Stimulated activated naive B cell treated with anti-CD40 and anti-IgM and Interleukin-4, amounts not matched to agents 10 μg/mL and 1 μg/mL and 100 μg/mL, for 72 hours (primary cell): ENCODE results near the gene RAB13.

ENCODE experiments used
- ATAC-seq, 2 donors: fragments of 150-1000 bp; cut with Tn5 transposase; replicated peaks; 2 replicates each; pipeline ENCODE4 v1.10.0; 2021; ENCODE audit warnings: moderate library complexity in 1 of 2
- DNase-seq: peaks from one replicate; pipeline ENCODE4 v3.0.0; 2021
- H3K27ac Mint-ChIP-seq: one replicate; pipeline ENCODE4 v1.8.0; 2022; ENCODE audit warnings: mild to moderate bottlenecking, mixed read lengths
- H3K27me3 Mint-ChIP-seq, 2 donors: one replicate each; pipeline ENCODE4 v1.8.0; 2022; ENCODE audit warnings: mixed read lengths in 2 of 2
- H3K36me3 Mint-ChIP-seq, 2 donors: one replicate each; pipeline ENCODE4 v1.8.0; 2022; ENCODE audit warnings: mixed read lengths in 2 of 2, mild to moderate bottlenecking in 1 of 2
- H3K4me1 Mint-ChIP-seq, 2 donors: one replicate each; pipeline ENCODE4 v1.8.0; 2022; ENCODE audit warnings: mixed read lengths in 2 of 2, mild to moderate bottlenecking in 1 of 2
- H3K4me3 Mint-ChIP-seq, 2 donors: one replicate each; pipeline ENCODE4 v1.8.0; 2022; ENCODE audit warnings: mild to moderate bottlenecking in 2 of 2, mixed read lengths in 2 of 2, moderate library complexity in 1 of 2
- H3K9me3 Mint-ChIP-seq, 2 donors: one replicate each; pipeline ENCODE4 v1.8.0; 2022; ENCODE audit warnings: mixed read lengths in 2 of 2, mild to moderate bottlenecking in 1 of 2

The RAB13 gene

GRCh38 chr1:153940756-153941155 is 45.4 kb downstream of the RAB13 start:
- Mint-ChIP-seq H3K4me1 (peaks cover 42 to 58% of the 10 kb centered on the region in 2 donors), H3K27me3 (no peaks in the 10 kb centered on the region), H3K9me3 (no peaks in the 10 kb centered on the region), H3K36me3 (peaks cover 72 to 88% of the 10 kb centered on the region in 2 donors), H3K27ac (peak overlapping the region; percentile 72), H3K4me3 (no peak overlapping the region)
- no peak for ATAC-seq
- no peak for DNase-seq

GRCh38 chr1:153939476-153939875 is 46.7 kb downstream of the RAB13 start:
- Mint-ChIP-seq H3K36me3 (peaks cover 67 to 81% of the 10 kb centered on the region in 2 donors), H3K27ac (no peak overlapping the region), H3K4me1 (peaks cover 36 to 51% of the 10 kb centered on the region in 2 donors), H3K27me3 (no peaks in the 10 kb centered on the region), H3K9me3 (no peaks in the 10 kb centered on the region), H3K4me3 (no peak overlapping the region)
- ATAC-seq (no peak), DNase-seq (no peak)

GRCh38 chr1:153938996-153939395 is 47.1 kb downstream of the RAB13 start:
- Mint-ChIP-seq H3K27ac (no peak overlapping the region), H3K9me3 (no peaks in the 10 kb centered on the region), H3K4me3 (no peak overlapping the region), H3K27me3 (no peaks in the 10 kb centered on the region), H3K36me3 (peaks cover 66 to 79% of the 10 kb centered on the region in 2 donors), H3K4me1 (peaks cover 36 to 48% of the 10 kb centered on the region in 2 donors)
- DNase-seq = no peak
- no peak for ATAC-seq

- Mint-ChIP-seq H3K4me1 (peaks cover 22 to 36% of the 10 kb centered on the region in 2 donors), H3K4me3 (no peak overlapping the region), H3K27ac (peak overlapping the region; percentile 59), H3K9me3 (no peaks in the 10 kb centered on the region), H3K36me3 (peaks cover 61 to 75% of the 10 kb centered on the region in 2 donors), H3K27me3 (no peaks in the 10 kb centered on the region)
- DNase-seq (no peak), ATAC-seq (no peak)
Measured at GRCh38 chr1:153937331-153937730, 48.8 kb downstream of the RAB13 start.

GRCh38 chr1:153936011-153936802 is 49.9 kb downstream of the RAB13 start:
- H3K27me3 Mint-ChIP-seq = no peaks in the 10 kb centered on the region
- H3K36me3 Mint-ChIP-seq = peaks cover 64 to 72% of the 10 kb centered on the region in 2 donors
- H3K9me3 Mint-ChIP-seq = no peaks in the 10 kb centered on the region
- ATAC-seq = no peak
- peak overlapping the region; percentile 76 for H3K27ac Mint-ChIP-seq
- DNase-seq = no peak
- H3K4me3 Mint-ChIP-seq = no peak overlapping the region
- H3K4me1 Mint-ChIP-seq = peaks cover 18 to 38% of the 10 kb centered on the region in 2 donors

- H3K27me3 Mint-ChIP-seq = no peaks in the 10 kb centered on the region
- no peaks in the 10 kb centered on the region for H3K9me3 Mint-ChIP-seq
- ATAC-seq (no peak), DNase-seq (no peak)
- peaks cover 13 to 26% of the 10 kb centered on the region in 2 donors for H3K4me1 Mint-ChIP-seq
- H3K36me3 Mint-ChIP-seq = peaks cover 59 to 69% of the 10 kb centered on the region in 2 donors
- H3K27ac Mint-ChIP-seq = no peak overlapping the region
- H3K4me3 Mint-ChIP-seq = no peak overlapping the region
Measured at GRCh38 chr1:153934746-153935145, 51.4 kb downstream of the RAB13 start.

- ATAC-seq = no peak
Measured at GRCh38 chr1:153933955-153934354, 52.2 kb downstream of the RAB13 start.

GRCh38 chr1:153933430-153933829 is 52.7 kb downstream of the RAB13 start:
- no peak for ATAC-seq
- no peak overlapping the region for H3K27ac Mint-ChIP-seq
- peaks cover 57 to 64% of the 10 kb centered on the region in 2 donors for H3K36me3 Mint-ChIP-seq

More at GRCh38 chr1:153933955-153934354, 52.2 kb downstream of the RAB13 start:
- no peaks in the 10 kb centered on the region for H3K27me3 Mint-ChIP-seq
- H3K4me3 Mint-ChIP-seq = no peak overlapping the region
- H3K9me3 Mint-ChIP-seq = no peaks in the 10 kb centered on the region
- peak overlapping the region; percentile 53 for H3K27ac Mint-ChIP-seq
- peaks cover 15 to 23% of the 10 kb centered on the region in 2 donors for H3K4me1 Mint-ChIP-seq
- DNase-seq = no peak
- peaks cover 56 to 65% of the 10 kb centered on the region in 2 donors for H3K36me3 Mint-ChIP-seq

GRCh38 chr1:153932156-153933131 is 53.7 kb downstream of the RAB13 start:
- Mint-ChIP-seq H3K27ac (peak overlapping the region; percentile 81), H3K4me3 (no peak overlapping the region), H3K36me3 (peaks cover 51 to 62% of the 10 kb centered on the region in 2 donors), H3K27me3 (no peaks in the 10 kb centered on the region), H3K9me3 (no peaks in the 10 kb centered on the region), H3K4me1 (peaks cover 25 to 33% of the 10 kb centered on the region in 2 donors)
- DNase-seq = no peak
- no peak for ATAC-seq

More at GRCh38 chr1:153933430-153933829, 52.7 kb downstream of the RAB13 start:
- H3K4me3 Mint-ChIP-seq = no peak overlapping the region
- no peaks in the 10 kb centered on the region for H3K9me3 Mint-ChIP-seq
- peaks cover 21 to 26% of the 10 kb centered on the region in 2 donors for H3K4me1 Mint-ChIP-seq
- no peak for DNase-seq
- no peaks in the 10 kb centered on the region for H3K27me3 Mint-ChIP-seq
